HEK293T (cell line): Measurements from ENCODE around the gene KCND2.

Experiments
- BHLHE40 ChIP-seq: fragments of 450-650 bp; IDR thresholded peaks from 2 replicates; pipeline ENCODE4 v1.6.1; 2016; ENCODE audit warnings: mild to moderate bottlenecking, moderate library complexity, borderline replicate concordance
- FOXA1 ChIP-seq: fragments of 450-650 bp; IDR thresholded peaks from 2 replicates; pipeline ENCODE4 v1.6.1; 2016; ENCODE audit warnings: mild to moderate bottlenecking
- FOXK2 ChIP-seq: fragments of 450-650 bp; IDR thresholded peaks from 2 replicates; pipeline ENCODE4 v1.6.1; 2016; ENCODE audit warnings: mild to moderate bottlenecking
- HDGF ChIP-seq: fragments of 450-650 bp; IDR thresholded peaks from 2 replicates; pipeline ENCODE4 v1.6.1; 2017; ENCODE audit warnings: antibody characterized with exemption, borderline replicate concordance
- SP1 ChIP-seq: fragments of 450-650 bp; IDR thresholded peaks from 2 replicates; pipeline ENCODE4 v1.6.1; 2017
- SUZ12 ChIP-seq: fragments of 450-650 bp; IDR thresholded peaks from 2 replicates; pipeline ENCODE4 v1.6.1; 2016; ENCODE audit warnings: mild to moderate bottlenecking
- TARDBP ChIP-seq: fragments of 450-650 bp; IDR thresholded peaks from 2 replicates; pipeline ENCODE4 v1.6.1; 2016
- ZNF384 ChIP-seq: fragments of 450-650 bp; IDR thresholded peaks from 2 replicates; pipeline ENCODE4 v1.6.1; 2016

GRCh38 chr7:120611975-120612374, 339.0 kb downstream of the KCND2 start:
- TF ChIP-seq FOXA1 (no peak), SP1 (no peak), BHLHE40 (no peak), HDGF (no peak), SUZ12 (no peak), ZNF384 (no peak), FOXK2 (no peak), TARDBP (no peak)
